WTC11 (cell line): ENCODE data around the gene CUL5. TPM values are rescaled to one million over a fixed set of nuclear protein-coding genes. Genes with fewer than 3 reads are reported as not detected.

Experiments used
- ATAC-seq: fragments of 200-7000 bp; cut with Tn5 transposase; 2 replicates; pipeline ENCODE4 v1.10.0; 2021; ENCODE audit warnings: mild to moderate bottlenecking, moderate library complexity
- Bru-seq: library from RNA; stranded (reverse); fragments of 400-500 nt; gene quantifications from one replicate; lab custom pipeline; 2021; lab: Mats Ljungman, UMichigan
- CTCF ChIA-PET: fragments of 300-600 bp; sonication (Branson Sonifier 250); formaldehyde crosslinking; loops from one replicate; lab custom pipeline; 2021; ENCODE audit warnings: antibody characterized with exemption; lab: Charles Lee
- POLR2A ChIA-PET: fragments of 350-600 bp; sonication (Branson Sonifier 250); formaldehyde crosslinking; loops from one replicate; lab custom pipeline; 2021; ENCODE audit warnings: antibody characterized with exemption; lab: Charles Lee
- DNase-seq: peaks from one replicate; pipeline ENCODE4 v3.0.0; 2021; ENCODE audit warnings: low spot score
- H3K27ac Mint-ChIP-seq: 2 replicates; pipeline ENCODE4 v1.8.0; 2021; ENCODE audit warnings: mixed read lengths
- H3K27me3 Mint-ChIP-seq: 2 replicates; pipeline ENCODE4 v1.8.0; 2021; ENCODE audit warnings: low read depth, mild to moderate bottlenecking, moderate library complexity, mixed read lengths
- H3K36me3 Mint-ChIP-seq: 2 replicates; pipeline ENCODE4 v1.8.0; 2021; ENCODE audit warnings: mixed read lengths
- H3K4me1 Mint-ChIP-seq: 2 replicates; pipeline ENCODE4 v1.8.0; 2022; ENCODE audit warnings: mixed read lengths
- H3K4me3 Mint-ChIP-seq: 2 replicates; pipeline ENCODE4 v1.8.0; 2021; ENCODE audit warnings: mild to moderate bottlenecking, moderate library complexity, mixed read lengths
- H3K9me3 Mint-ChIP-seq: 2 replicates; pipeline ENCODE4 v1.8.0; 2021; ENCODE audit warnings: mixed read lengths
- ESRRA ChIP-seq: sonication (generic); formaldehyde crosslinking; IDR thresholded peaks from 2 replicates; pipeline ENCODE4 v1.8.1; 2022; ENCODE audit warnings: mild to moderate bottlenecking, missing genetic modification reagents, borderline replicate concordance
- FOXK1 ChIP-seq: sonication (generic); formaldehyde crosslinking; IDR thresholded peaks from 2 replicates; pipeline ENCODE4 v1.8.0; 2022; ENCODE audit warnings: mild to moderate bottlenecking, moderate library complexity, missing genetic modification reagents
- FOXP1 ChIP-seq: sonication (generic); formaldehyde crosslinking; IDR thresholded peaks from 2 replicates; pipeline ENCODE4 v1.8.0; 2022; ENCODE audit warnings: missing genetic modification reagents, mild to moderate bottlenecking, moderate library complexity, borderline replicate concordance
- HMGA2 ChIP-seq: fragments of 250-450 bp; sonication (Bioruptor Pico); IDR thresholded peaks from 2 replicates; pipeline ENCODE4 v1.4.0; 2021; ENCODE audit warnings: mild to moderate bottlenecking, moderate library complexity
- IRF2 ChIP-seq: sonication (generic); formaldehyde crosslinking; IDR thresholded peaks from 2 replicates; pipeline ENCODE4 v1.8.0; 2022; ENCODE audit warnings: low read depth, missing genetic modification reagents, borderline replicate concordance
- JAZF1 ChIP-seq: fragments of 250-450 bp; sonication (Bioruptor Pico); IDR thresholded peaks from 2 replicates; pipeline ENCODE4 v1.9.0; 2021; ENCODE audit warnings: moderate library complexity, mild to moderate bottlenecking, inconsistent platforms
- MXD4 ChIP-seq: fragments of 250-450 bp; sonication (Bioruptor Pico); IDR thresholded peaks from 2 replicates; pipeline ENCODE4 v1.8.0; 2021; ENCODE audit warnings: mild to moderate bottlenecking, moderate library complexity, borderline replicate concordance
- ZNF416 ChIP-seq: fragments of 250-450 bp; sonication (Bioruptor Pico); IDR thresholded peaks from 2 replicates; pipeline ENCODE4 v1.9.0; 2021; ENCODE audit warnings: mild to moderate bottlenecking, inconsistent platforms
- long read RNA-seq, 3 experiments: library from RNA in 1 of 3; library from capped mRNA in 1 of 3; library from polyadenylated mRNA in 1 of 3; unstranded in 2 of 3; stranded (forward) in 1 of 3; transcript quantifications; one replicate each; pipeline ENCODE4 v2.0.0, GENCODE V29; 2021
- total RNA-seq: library from RNA; stranded (reverse); gene quantifications from 3 replicates; pipeline ENCODE4 v1.2.3, GENCODE V29; 2021
- TF ChIP-seq, protein P1 (sequence below): sonication (generic); formaldehyde crosslinking; IDR thresholded peaks from 2 replicates; pipeline ENCODE4 v1.8.0; 2022; ENCODE audit warnings: mild to moderate bottlenecking, missing genetic modification reagents
- TF ChIP-seq, protein P2 (sequence below): sonication (generic); formaldehyde crosslinking; IDR thresholded peaks from 2 replicates; pipeline ENCODE4 v1.8.1; 2022; ENCODE audit warnings: mild to moderate bottlenecking, moderate library complexity, missing genetic modification reagents
- TF ChIP-seq, protein P3 (sequence below): sonication (generic); formaldehyde crosslinking; IDR thresholded peaks from 2 replicates; pipeline ENCODE4 v1.8.1; 2023; ENCODE audit warnings: mild to moderate bottlenecking, missing genetic modification reagents, moderate library complexity
- TF ChIP-seq, protein P4 (sequence below): sonication (generic); formaldehyde crosslinking; conservative IDR thresholded peaks from 2 replicates; pipeline ENCODE4 v1.8.1; 2023; ENCODE audit warnings: mild to moderate bottlenecking, low read depth, missing genetic modification reagents, moderate library complexity
- TF ChIP-seq, protein P5 (sequence below): sonication (generic); formaldehyde crosslinking; IDR thresholded peaks from 2 replicates; pipeline ENCODE4 v1.8.0; 2022; ENCODE audit warnings: mild to moderate bottlenecking, missing genetic modification reagents
- TF ChIP-seq, protein P6 (sequence below): sonication (generic); formaldehyde crosslinking; IDR thresholded peaks from 2 replicates; pipeline ENCODE4 v1.8.0; 2023; ENCODE audit warnings: missing genetic modification reagents, mild to moderate bottlenecking, borderline replicate concordance
- TF ChIP-seq, protein P7 (sequence below): sonication (generic); formaldehyde crosslinking; IDR thresholded peaks from 2 replicates; pipeline ENCODE4 v1.8.1; 2022; ENCODE audit warnings: mild to moderate bottlenecking, missing genetic modification reagents, moderate library complexity, borderline replicate concordance
- TF ChIP-seq, protein P8 (sequence below): sonication (generic); formaldehyde crosslinking; IDR thresholded peaks from 2 replicates; pipeline ENCODE4 v1.8.0; 2023; ENCODE audit warnings: mild to moderate bottlenecking, missing genetic modification reagents

Gene CUL5
- total RNA-seq (30.0 to 31.4 TPM (median 30.4 TPM) in 3 replicates), Bru-seq, nascent RNA (percentile 81 among the genes with signal in this experiment)
- long read RNA-seq, experiment 1, full-length matches to known transcripts, result 66 of 109 reads
- long read RNA-seq, experiment 1, partial matches to known transcripts, result 12 of 109 reads
- long read RNA-seq, experiment 1, other reads (novel, unspliced or antisense), result 31 of 109 reads
- long read RNA-seq, experiment 2, full-length matches to known transcripts, result 1 of 17 reads
- long read RNA-seq, experiment 2, partial matches to known transcripts, result 11 of 17 reads
- long read RNA-seq, experiment 2, other reads (novel, unspliced or antisense), result 5 of 17 reads
- long read RNA-seq, experiment 3, full-length matches to known transcripts, result 1 of 5 reads
- long read RNA-seq, experiment 3, partial matches to known transcripts, result 4 of 5 reads
- long read RNA-seq, experiment 3, other reads (novel, unspliced or antisense), result 0 of 5 reads

DNA sequence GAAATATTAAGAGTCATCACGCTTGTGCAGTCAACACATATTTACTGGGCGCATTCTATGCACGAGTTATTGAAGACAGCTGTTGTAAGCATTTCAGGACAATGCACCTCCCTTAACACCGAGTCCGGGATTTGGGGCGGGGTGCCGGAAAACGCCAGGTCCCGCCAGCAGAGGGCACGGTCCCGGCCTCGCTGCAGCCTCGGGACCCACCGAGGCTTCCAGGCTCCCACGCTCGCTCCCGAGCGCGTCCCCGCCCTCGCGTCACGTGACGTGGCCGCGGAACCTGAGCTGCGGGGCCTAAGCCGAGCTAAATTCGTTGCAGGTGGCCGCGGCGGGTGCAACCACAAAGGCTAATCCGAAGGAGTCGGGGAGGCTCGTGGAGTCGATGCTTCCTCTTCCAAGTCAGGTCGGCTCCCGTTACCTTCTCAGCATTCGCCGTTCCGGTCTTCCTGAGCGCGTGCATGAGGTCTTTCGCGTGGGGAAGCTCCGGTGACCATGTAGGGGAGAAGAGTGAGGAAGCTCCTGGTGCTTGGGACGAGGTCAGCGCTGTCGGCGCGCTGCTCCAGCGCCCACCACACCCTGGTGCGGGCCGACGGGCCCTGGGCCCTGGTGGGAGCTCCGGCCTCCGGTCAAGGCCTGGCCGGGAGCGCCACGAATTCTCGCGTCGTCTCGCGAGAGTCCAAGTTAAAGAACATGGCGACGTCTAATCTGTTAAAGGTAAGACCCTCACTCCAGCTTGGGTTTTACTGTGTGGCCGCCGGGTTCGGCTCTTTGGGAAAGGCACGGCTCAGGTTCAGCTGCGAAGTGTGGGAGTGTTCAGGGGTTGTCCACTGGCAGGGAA lies at the start of gene CUL5:
CUL5 (plus strand) TSS at position 243 of the 841 bp plus-strand sequence; CDS start at position 694, 451 bp downstream.
- H3K27ac Mint-ChIP-seq, result peak within 1 kb of the TSS; percentile 98
- no peaks in the 10 kb centered on the region for H3K9me3 Mint-ChIP-seq
- DNase-seq, result peak; percentile 92
- peaks cover 13% of the 10 kb centered on the region for H3K4me1 Mint-ChIP-seq
- ChIA-PET POLR2A (interaction anchor here (0.5 to 1.1 kb wide), 5 partner anchors 17 to 656 kb away, joined by 3 to 7 read pairs (median 3); partner anchors contain the start of gene DDX10), CTCF (interaction anchor here (0.5 to 2.3 kb wide), 36 partner anchors 9 to 656 kb away, joined by 3 to 37 read pairs (median 4); partner anchors contain the start of genes ACAT1, ATM and DDX10)
- no peaks in the 10 kb centered on the region for H3K36me3 Mint-ChIP-seq
- no peaks in the 10 kb centered on the region for H3K27me3 Mint-ChIP-seq
- ATAC-seq, result peak; percentile 92
- H3K4me3 Mint-ChIP-seq, result peak within 1 kb of the TSS; percentile 99
- TF ChIP-seq, protein P1, sequence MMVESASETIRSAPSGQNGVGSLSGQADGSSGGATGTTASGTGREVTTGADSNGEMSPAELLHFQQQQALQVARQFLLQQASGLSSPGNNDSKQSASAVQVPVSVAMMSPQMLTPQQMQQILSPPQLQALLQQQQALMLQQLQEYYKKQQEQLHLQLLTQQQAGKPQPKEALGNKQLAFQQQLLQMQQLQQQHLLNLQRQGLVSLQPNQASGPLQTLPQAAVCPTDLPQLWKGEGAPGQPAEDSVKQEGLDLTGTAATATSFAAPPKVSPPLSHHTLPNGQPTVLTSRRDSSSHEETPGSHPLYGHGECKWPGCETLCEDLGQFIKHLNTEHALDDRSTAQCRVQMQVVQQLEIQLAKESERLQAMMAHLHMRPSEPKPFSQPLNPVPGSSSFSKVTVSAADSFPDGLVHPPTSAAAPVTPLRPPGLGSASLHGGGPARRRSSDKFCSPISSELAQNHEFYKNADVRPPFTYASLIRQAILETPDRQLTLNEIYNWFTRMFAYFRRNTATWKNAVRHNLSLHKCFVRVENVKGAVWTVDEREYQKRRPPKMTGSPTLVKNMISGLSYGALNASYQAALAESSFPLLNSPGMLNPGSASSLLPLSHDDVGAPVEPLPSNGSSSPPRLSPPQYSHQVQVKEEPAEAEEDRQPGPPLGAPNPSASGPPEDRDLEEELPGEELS (CRISPR knock-in tag), result peak; percentile 73
- TF ChIP-seq, protein P2, sequence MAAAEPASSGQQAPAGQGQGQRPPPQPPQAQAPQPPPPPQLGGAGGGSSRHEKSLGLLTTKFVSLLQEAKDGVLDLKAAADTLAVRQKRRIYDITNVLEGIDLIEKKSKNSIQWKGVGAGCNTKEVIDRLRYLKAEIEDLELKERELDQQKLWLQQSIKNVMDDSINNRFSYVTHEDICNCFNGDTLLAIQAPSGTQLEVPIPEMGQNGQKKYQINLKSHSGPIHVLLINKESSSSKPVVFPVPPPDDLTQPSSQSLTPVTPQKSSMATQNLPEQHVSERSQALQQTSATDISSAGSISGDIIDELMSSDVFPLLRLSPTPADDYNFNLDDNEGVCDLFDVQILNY (CRISPR knock-in tag), result 0 out of 2 replicates have a peak, but pooled peaks have one; percentile 62
- TF ChIP-seq ZNF416 (CRISPR knock-in tag) (0 out of 2 replicates have a peak, but pooled peaks have one; percentile 28), IRF2 (CRISPR knock-in tag) (no peak), MXD4 (CRISPR knock-in tag) (no peak), FOXP1 (peak; percentile 87), ESRRA (CRISPR knock-in tag) (0 out of 2 replicates have a peak, but pooled peaks have one; percentile 41), FOXK1 (no peak; the same call in 1 of the 2 replicates), HMGA2 (CRISPR knock-in tag) (no peak), JAZF1 (CRISPR knock-in tag) (no peak)
- TF ChIP-seq, protein P3, sequence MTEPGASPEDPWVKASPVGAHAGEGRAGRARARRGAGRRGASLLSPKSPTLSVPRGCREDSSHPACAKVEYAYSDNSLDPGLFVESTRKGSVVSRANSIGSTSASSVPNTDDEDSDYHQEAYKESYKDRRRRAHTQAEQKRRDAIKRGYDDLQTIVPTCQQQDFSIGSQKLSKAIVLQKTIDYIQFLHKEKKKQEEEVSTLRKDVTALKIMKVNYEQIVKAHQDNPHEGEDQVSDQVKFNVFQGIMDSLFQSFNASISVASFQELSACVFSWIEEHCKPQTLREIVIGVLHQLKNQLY (CRISPR knock-in tag), result no peak; the same call in 1 of the 2 replicates
- TF ChIP-seq, protein P4, sequence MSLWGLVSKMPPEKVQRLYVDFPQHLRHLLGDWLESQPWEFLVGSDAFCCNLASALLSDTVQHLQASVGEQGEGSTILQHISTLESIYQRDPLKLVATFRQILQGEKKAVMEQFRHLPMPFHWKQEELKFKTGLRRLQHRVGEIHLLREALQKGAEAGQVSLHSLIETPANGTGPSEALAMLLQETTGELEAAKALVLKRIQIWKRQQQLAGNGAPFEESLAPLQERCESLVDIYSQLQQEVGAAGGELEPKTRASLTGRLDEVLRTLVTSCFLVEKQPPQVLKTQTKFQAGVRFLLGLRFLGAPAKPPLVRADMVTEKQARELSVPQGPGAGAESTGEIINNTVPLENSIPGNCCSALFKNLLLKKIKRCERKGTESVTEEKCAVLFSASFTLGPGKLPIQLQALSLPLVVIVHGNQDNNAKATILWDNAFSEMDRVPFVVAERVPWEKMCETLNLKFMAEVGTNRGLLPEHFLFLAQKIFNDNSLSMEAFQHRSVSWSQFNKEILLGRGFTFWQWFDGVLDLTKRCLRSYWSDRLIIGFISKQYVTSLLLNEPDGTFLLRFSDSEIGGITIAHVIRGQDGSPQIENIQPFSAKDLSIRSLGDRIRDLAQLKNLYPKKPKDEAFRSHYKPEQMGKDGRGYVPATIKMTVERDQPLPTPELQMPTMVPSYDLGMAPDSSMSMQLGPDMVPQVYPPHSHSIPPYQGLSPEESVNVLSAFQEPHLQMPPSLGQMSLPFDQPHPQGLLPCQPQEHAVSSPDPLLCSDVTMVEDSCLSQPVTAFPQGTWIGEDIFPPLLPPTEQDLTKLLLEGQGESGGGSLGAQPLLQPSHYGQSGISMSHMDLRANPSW (CRISPR knock-in tag), result no peak
- TF ChIP-seq, protein P5, sequence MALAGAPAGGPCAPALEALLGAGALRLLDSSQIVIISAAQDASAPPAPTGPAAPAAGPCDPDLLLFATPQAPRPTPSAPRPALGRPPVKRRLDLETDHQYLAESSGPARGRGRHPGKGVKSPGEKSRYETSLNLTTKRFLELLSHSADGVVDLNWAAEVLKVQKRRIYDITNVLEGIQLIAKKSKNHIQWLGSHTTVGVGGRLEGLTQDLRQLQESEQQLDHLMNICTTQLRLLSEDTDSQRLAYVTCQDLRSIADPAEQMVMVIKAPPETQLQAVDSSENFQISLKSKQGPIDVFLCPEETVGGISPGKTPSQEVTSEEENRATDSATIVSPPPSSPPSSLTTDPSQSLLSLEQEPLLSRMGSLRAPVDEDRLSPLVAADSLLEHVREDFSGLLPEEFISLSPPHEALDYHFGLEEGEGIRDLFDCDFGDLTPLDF, result no peak
- TF ChIP-seq, protein P6, sequence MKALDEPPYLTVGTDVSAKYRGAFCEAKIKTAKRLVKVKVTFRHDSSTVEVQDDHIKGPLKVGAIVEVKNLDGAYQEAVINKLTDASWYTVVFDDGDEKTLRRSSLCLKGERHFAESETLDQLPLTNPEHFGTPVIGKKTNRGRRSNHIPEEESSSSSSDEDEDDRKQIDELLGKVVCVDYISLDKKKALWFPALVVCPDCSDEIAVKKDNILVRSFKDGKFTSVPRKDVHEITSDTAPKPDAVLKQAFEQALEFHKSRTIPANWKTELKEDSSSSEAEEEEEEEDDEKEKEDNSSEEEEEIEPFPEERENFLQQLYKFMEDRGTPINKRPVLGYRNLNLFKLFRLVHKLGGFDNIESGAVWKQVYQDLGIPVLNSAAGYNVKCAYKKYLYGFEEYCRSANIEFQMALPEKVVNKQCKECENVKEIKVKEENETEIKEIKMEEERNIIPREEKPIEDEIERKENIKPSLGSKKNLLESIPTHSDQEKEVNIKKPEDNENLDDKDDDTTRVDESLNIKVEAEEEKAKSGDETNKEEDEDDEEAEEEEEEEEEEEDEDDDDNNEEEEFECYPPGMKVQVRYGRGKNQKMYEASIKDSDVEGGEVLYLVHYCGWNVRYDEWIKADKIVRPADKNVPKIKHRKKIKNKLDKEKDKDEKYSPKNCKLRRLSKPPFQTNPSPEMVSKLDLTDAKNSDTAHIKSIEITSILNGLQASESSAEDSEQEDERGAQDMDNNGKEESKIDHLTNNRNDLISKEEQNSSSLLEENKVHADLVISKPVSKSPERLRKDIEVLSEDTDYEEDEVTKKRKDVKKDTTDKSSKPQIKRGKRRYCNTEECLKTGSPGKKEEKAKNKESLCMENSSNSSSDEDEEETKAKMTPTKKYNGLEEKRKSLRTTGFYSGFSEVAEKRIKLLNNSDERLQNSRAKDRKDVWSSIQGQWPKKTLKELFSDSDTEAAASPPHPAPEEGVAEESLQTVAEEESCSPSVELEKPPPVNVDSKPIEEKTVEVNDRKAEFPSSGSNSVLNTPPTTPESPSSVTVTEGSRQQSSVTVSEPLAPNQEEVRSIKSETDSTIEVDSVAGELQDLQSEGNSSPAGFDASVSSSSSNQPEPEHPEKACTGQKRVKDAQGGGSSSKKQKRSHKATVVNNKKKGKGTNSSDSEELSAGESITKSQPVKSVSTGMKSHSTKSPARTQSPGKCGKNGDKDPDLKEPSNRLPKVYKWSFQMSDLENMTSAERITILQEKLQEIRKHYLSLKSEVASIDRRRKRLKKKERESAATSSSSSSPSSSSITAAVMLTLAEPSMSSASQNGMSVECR, result peak; percentile 93
- TF ChIP-seq, protein P7, sequence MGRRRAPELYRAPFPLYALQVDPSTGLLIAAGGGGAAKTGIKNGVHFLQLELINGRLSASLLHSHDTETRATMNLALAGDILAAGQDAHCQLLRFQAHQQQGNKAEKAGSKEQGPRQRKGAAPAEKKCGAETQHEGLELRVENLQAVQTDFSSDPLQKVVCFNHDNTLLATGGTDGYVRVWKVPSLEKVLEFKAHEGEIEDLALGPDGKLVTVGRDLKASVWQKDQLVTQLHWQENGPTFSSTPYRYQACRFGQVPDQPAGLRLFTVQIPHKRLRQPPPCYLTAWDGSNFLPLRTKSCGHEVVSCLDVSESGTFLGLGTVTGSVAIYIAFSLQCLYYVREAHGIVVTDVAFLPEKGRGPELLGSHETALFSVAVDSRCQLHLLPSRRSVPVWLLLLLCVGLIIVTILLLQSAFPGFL (CRISPR knock-in tag), result no peak
- TF ChIP-seq, protein P8, sequence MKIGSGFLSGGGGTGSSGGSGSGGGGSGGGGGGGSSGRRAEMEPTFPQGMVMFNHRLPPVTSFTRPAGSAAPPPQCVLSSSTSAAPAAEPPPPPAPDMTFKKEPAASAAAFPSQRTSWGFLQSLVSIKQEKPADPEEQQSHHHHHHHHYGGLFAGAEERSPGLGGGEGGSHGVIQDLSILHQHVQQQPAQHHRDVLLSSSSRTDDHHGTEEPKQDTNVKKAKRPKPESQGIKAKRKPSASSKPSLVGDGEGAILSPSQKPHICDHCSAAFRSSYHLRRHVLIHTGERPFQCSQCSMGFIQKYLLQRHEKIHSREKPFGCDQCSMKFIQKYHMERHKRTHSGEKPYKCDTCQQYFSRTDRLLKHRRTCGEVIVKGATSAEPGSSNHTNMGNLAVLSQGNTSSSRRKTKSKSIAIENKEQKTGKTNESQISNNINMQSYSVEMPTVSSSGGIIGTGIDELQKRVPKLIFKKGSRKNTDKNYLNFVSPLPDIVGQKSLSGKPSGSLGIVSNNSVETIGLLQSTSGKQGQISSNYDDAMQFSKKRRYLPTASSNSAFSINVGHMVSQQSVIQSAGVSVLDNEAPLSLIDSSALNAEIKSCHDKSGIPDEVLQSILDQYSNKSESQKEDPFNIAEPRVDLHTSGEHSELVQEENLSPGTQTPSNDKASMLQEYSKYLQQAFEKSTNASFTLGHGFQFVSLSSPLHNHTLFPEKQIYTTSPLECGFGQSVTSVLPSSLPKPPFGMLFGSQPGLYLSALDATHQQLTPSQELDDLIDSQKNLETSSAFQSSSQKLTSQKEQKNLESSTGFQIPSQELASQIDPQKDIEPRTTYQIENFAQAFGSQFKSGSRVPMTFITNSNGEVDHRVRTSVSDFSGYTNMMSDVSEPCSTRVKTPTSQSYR (CRISPR knock-in tag), result peak; percentile 56; the same call in 1 of the 2 replicates
